Posterior cingulate gyrus (tissue), 11 donors: ENCODE data around the gene ARHGAP31.

Experiments used
- DNase-seq, 10 donors: peaks; one replicate each; pipeline versions ENCODE4 v3.0.0 to v3.0.0-alpha.2; 2020 to 2021; ENCODE audit warnings: mixed read lengths in 3 of 10
- intact Hi-C: fragments of 100-400 bp; cut with DNase I; formaldehyde crosslinking; loops from one replicate; pipeline ENCODE4 v1.15.1; 2023

The ARHGAP31 gene

DNA sequence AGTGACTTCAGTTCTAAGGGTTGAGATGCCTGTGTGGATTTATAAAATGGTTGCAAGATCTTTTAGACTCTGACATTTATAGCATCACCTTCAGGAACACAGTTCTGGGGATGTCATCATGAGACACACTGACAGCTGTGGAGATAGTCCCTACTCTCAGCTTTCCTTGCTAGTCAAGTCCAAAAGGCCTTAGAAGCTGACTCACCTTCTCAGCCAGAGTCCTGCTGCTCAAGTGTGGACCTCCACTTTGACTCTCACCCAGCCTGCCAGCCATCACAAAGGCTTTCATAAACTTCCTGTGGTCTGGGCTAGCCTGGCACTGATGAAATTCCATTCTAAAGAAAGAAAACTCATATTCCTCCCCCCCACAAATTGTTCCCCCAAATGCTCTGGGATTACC, 124.5 kb downstream of the ARHGAP31 start:
- DNase-seq: no peak
- intact Hi-C loops: no loop called here

DNA sequence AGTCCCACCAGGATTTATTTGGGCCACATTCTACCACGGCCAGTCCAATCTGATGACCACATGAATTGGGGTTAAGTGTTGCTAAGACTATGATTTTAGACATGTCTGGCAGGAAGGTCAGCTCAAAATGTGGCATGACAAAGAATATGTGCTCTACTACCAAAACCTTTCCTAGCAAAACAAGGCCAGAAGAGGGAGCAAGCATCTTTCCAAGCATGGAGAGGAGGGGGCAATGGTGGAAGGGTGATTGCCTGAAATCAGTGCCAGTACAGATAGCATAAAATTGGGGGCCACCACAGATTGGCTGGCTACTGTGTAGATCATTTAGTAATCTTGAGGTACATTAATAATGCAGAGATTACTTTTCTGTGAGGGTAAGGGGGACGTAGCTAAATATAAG, 126.0 kb downstream of the ARHGAP31 start:
- intact Hi-C loops: no loop called here
- DNase-seq: no peak

DNA sequence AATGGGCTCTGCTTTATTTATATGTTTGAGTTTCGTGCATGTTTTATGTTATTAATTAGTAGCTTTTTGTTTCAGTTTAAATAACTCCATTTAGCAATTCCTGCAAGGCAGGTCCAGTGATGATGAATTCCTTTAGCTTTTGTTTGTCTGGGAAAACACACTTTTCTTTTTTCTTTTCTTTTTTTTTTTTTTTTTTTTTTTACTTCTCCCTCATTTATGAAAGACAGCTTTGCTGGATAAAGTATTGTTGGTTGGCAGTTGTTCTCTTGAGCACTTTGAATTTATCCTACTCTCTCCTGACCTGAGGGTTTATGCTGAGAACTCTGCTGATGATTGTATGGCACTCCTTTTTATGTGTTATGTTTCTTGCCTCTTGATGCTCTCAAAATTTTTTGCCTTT, 133.5 kb downstream of the ARHGAP31 start:
- no peak for DNase-seq
- intact Hi-C loops: no loop called here

DNA sequence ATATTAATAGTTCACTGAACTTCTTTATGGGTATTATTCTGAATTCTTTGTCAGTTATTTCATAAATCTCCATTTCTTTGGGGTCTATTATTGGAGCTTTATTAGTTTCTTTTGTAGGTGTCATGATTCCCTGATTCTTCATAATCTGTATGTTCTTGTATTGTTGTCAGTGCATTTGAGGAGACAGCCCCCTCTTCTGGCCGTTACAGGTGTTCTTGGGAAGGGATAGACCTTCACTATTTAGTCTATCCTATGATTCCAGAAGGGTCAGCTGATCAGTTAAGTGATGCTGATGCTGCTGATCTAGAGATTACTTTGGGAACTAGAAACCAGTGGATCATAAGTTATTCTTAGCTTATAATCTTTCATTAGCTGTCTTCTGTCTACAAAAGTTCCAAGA, 134.4 kb downstream of the ARHGAP31 start:
- intact Hi-C loops: no loop called here
- no peak for DNase-seq

DNA sequence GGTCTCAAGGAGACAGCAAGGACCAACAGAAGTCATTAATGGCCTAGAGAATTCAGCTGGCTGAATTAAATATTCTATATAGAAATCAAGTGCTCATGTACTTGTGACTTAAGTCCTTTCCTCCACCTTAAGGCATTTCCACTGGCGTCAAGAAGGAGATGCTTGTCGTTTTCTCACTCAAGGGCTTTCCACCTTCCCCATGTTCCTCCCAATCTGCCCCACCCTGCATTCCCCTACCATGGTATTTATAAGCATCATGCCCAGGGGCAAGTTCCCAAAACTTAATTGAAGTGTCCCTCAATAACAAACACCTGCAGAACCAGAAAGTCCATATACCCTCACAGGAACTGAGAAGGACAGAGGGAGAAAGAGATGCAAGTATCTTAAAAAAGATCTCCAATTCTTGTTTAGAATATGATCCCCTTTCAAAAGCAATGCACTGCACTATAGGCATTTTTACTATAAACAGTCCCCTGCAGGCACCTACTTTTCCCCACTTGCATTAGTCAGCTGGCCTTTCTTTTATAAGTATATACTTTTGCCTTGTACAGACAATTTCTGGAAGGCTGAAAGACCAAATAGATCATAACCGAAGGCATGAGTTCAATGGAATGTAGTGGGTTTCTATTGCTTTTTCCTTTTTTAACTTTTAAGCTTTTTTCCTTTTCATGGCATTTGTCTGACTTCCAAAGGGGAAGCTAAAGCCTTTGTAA, 139.6 kb downstream of the ARHGAP31 start:
- intact Hi-C loops: no loop called here
- no peak for DNase-seq

DNA sequence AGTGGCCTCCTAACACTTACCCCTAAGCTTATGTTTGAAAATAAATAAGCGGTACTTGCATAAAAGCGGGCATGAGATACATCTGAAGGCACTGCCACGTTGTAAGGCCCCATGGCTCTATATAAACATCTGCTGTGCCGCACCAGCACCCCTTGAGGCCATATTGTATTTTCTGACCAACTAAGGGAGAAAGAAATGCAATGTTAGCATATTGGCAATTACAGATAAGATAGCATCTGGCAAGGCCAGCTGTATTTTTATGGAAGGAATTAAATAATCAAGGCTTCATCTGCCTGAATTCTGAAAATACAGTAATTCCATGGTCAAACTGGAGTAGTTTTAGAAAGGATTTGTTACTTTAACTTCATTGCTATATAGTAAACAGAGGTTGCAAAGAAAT, 140.5 kb downstream of the ARHGAP31 start:
- intact Hi-C loops: no loop called here
- no peak for DNase-seq

DNA sequence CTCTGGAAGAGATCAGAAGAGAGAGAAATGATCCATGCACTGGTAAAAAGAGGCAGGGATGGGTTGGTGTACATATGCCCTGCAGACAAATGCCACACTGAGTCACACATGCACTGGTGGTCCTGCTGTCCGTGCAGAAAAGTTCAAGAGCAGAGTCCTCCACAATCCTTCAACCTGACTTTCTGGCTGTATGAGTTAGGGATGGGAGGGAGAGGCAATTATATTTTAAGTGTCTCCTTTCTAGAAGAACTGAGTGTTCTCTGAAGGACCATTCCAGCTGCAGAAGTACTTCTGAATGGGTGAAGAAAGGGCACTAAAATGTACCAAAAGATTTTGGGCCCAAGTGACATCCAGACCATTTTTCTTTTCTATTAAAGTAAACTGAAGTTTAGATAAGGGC, 142.8 kb downstream of the ARHGAP31 start:
- intact Hi-C loops: no loop called here
- no peak for DNase-seq

DNA sequence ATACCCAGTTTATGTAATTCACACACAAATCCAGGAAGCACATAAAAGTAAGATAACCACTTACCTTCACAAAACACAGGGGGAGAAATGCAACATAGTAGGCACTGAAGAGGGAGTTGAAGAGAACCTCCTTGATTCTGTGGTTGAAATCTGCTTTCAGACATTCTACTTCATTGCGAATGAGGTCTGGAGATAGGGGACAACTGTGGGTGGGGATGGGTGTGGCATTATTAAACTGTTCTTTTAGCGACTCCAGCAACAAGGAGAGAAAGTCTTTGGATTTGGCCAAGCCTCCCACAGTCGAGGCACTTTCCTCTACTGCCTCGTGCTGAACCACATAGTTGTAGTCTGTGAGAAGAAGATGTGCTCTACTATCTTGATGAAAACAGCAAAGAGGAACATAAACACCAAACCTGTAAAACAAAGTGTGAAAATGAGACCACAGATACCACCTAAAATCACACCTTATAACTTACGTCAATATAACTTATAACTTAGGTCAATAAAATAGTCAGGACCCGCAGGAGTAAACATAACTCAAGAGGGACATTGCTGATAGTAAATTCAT, 143.6 kb downstream of the ARHGAP31 start:
- intact Hi-C loops: no loop called here
- DNase-seq: no peak

DNA sequence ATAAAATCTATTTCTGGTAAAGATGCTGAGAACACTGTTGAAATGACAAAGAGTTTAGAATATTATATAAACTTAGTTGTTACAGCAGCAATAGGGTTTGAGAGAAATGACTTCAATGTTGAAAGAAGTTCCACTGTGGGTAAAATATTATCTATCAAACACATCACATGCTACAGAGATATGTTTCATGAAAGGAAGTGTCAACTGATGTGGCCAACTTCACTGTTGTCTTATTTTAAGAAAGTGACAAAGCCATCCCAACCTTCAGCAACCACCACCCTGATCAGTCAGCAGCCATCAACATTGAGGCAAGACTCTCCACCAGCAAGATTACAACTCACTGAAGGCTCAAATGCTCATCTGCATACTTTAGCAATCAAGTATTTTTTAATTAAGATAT, 149.0 kb downstream of the ARHGAP31 start:
- intact Hi-C loops: no loop called here
- DNase-seq: no peak

DNA sequence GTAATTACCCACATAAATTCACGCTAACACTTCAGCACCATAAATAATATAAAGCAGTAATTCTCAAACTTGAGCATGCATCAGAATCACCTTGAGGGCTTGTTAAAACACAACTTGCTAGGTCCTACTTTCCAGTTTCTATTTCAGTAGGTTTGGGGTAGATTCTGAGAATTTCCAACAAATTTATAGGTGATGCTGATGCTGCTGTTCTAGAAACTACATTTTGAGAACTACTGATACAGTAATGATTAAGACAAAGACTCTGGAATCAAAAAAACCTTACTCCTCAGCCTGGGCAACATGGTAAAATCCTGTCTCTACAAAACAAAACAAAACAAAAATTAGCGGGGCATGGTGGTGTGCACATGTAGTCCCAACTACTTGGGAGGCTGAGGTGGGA, 150.4 kb downstream of the ARHGAP31 start:
- intact Hi-C loops: no loop called here
- no peak for DNase-seq

DNA sequence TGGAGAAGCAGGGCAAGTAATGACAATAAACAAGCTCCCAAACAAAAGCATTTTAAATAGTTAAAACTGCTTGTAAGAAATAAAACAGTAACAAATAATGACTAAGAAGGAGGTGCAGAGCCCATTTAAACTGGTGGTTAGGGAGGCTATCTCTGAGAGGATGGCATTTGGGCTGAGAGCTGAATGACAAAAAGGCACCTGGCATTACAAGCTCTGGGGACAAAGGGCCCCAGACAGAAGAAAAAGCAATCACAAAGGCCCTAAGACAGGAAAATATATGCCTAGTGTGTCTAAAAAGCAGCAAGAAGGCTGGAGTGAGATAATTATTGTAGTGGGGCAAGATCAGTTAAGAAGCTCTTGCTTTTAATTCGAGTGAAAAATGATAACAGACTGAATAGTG, 159.6 kb downstream of the ARHGAP31 start:
- intact Hi-C loops: no loop called here

DNA sequence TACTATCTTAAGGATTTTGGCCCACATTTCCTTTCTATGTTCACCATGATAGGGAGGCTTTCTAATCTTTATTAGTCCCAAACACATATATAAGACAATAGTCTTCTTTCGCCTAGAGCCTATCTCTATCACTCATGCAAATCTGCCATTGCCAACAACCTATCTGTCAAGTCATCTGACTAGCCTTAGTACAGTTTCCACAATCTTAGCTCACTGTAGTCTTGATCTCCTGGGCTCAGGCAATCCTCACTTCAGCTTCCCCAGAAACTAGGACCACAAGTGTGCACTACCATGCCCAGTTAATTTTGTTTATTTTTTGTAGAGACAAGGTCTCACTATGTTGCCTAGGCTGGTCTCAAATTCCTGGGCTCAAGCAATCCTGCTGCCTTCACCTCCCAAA, 162.3 kb downstream of the ARHGAP31 start:
- intact Hi-C loops: no loop called here
- DNase-seq: no peak

More for the DNA sequence above, 159.6 kb downstream of the ARHGAP31 start:
- DNase-seq: no peak

DNA sequence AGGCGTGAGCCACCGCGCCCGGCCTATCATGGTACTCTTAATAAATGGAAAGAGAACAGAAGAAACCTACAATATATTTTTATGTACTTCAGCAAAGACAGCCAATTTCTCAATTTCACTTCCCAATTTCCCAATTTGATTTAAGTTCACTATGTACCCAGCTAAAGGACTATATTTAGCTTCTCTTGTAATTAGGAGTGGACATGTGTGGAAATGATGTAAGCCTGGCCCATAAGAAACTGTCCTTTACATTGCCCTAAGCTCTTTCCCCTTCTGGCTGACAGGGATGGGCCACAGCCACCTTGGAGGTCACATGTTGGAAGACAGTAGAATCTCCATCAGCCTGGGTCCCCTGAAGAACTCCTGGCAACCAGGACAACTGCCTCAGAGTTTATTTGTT, 163.1 kb downstream of the ARHGAP31 start:
- DNase-seq: no peak

DNA sequence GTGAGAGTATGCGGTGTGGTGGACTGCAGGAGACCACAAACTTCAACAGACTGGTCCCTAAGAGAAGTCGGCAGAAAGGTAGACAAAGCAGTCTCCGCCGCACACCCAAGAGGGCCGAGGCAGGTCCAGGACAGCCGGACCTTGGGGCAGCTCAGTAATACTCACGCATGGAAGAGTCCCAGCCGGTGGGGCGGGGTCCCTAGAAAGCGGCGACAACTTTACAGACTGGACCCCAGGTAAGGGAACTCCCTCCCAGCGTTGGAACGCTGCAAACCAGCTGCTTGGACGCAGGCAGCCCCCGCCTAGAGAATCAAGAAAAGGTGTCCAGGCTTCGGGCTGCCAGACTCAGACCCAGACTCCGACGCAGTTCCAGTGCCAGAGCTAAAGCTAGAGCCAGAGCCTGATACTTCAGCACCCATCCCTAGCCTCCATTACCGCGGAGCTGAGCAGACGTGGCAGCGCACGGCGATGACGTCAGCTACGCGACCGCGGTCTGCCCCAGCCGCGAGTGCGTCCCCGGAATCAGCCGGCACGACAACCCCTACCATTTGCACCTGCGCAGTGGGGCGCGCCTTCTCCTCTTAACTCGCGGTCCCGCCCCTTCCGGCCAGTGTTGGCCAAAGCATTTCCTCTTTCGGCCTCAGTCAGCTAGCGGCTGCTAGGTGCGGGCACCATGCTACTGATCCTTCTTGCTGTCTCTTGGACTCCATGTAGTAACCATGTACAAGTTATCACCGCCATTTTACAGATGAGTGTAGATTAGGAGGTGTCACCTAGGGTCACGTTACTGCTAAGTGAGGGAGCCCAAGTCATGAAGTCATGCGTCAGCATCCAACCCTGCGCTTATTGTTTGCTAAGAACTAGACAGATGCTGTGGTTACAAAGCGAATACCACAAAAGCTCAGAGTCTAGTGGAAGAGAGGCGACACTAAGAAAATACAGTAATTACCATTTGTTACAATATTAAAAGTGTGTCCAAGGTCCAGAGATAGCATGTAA, 169.3 kb downstream of the ARHGAP31 start, which contains the start of gene TMEM39A:
TMEM39A (minus strand) TSS at position 445 of the 999 bp plus-strand sequence. CDS start 1,541 bp downstream, outside the sequence.
- peak; percentile 99 to 100 (median 99) for DNase-seq
- intact Hi-C loops: loop anchor here (1.0 kb wide), 1 partner anchor 35 kb away; the partner anchor contains the start of gene TIMMDC1

More for the DNA sequence above, 163.1 kb downstream of the ARHGAP31 start:
- intact Hi-C loops: no loop called here

DNA sequence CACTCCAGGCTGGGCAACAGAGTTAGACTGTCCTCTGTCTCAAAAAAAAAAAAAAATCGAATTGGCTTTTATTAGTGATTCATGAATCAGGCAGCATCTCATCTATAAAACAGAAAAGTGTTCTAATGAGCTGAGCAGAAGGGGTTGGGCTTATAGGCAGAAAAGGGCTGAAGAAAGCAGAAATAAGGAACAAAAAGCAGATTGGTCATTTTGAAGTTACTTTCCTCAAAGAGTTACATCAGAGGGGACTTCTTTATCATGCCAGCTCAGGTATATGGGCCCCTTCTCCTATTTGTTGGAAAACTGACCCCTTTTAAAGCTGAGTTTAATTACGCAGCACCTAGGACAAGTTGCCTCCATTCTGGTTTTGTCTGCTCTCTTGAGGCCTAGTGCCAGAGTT, 173.9 kb downstream of the ARHGAP31 start:
- intact Hi-C loops: loop anchor here (2.0 kb wide), 1 partner anchor 29 kb away; no protein-coding TSS in a partner anchor
- no peak for DNase-seq

DNA sequence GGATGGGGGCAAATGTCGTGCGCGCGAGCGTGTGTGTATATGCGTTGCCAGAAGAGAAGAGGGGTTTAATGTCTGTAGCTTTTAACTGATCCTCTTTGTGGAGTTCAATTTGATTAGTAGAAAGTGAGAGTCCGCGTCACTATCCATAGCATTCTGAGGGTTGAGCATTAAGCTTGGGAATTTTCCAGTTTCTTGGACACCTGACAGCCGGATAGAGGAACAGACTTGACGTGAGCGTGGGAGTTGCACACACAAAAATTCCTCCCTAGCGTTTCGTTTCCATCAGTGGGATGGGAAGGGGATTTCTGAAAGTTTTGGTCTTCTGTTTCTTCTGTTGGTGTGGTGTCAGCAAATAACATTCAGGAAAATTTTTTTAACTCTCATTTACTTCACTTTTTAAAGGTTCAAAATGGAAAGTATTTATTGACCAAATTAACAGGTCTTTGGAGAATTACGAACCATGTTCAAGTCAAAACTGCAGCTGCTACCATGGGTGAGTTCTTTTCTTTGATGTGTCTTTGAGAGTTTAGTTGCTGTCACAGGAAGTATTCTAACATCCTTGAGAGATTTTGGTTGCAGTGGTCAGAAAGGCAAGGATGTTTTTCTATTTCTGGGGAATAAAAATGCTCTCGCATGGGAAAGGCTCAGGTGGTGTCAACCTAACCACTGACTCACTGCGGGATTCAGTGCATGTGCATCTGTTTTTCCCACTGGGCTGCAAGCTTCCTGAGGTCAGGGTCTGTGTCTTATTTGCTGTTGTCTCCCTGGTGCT, 175.4 kb downstream of the ARHGAP31 start:
- intact Hi-C loops: loop anchor here (2.0 kb wide), 1 partner anchor 27 kb away; no protein-coding TSS in a partner anchor
- DNase-seq: no peak
